SK-N-SH (cell line): Measurements from ENCODE around the gene LCOR. TPM values are rescaled to one million over a fixed set of nuclear protein-coding genes. Genes with fewer than 3 reads are reported as not detected.

Experiments
- CTCF ChIA-PET: fragments of 300-600, 350-600 bp; formaldehyde crosslinking; extraction: SDS; loops from one replicate; lab custom pipeline; 2021; lab: Yijun Ruan, JAX
- POLR2A ChIA-PET: fragments of 350-600 bp; sonication (Branson Sonifier 250); formaldehyde crosslinking; extraction: SDS; loops from one replicate; lab custom pipeline; 2020; ENCODE audit warnings: antibody characterized with exemption, inconsistent platforms; lab: Yijun Ruan, JAX
- DNase-seq: peaks from one replicate; pipeline ENCODE4 v3.0.0; 2012
- H2AFZ ChIP-seq: fragments of 200-600 bp; sonication (generic); 2 replicates; pipeline ENCODE4 v1.8.1; 2016; ENCODE audit warnings: antibody characterized with exemption, mild to moderate bottlenecking, low read depth
- H3F3A ChIP-seq: fragments of 200-600 bp; sonication (generic); replicated peaks from 2 replicates; pipeline ENCODE3; 2016; ENCODE audit warnings: antibody characterized with exemption, mild to moderate bottlenecking; ENCODE audit not compliant: insufficient read depth
- H3K27ac ChIP-seq, 2 experiments: fragments of 200-500 bp in 1 of 2; fragments of 200-600 bp in 1 of 2; sonication (Bioruptor generic) in 1 of 2; sonication (generic), shearing (Covaris generic) in 1 of 2; 2 replicates each; pipeline versions ENCODE4 v1.5.1 to v1.6.1; 2014 to 2016; ENCODE audit warnings: low read depth in 2 of 2, inconsistent platforms in 1 of 2, low read length in 1 of 2, mild to moderate bottlenecking in 1 of 2, mixed read lengths in 1 of 2
- H3K27me3 ChIP-seq: fragments of 200-600 bp; sonication (generic), shearing (Covaris generic); 2 replicates; pipeline ENCODE4 v1.6.1; 2016; ENCODE audit warnings: mixed run types; ENCODE audit not compliant: insufficient read depth
- H3K36me3 ChIP-seq, 2 experiments: fragments of 200-500 bp in 1 of 2; fragments of 200-600 bp in 1 of 2; sonication (Bioruptor generic) in 1 of 2; sonication (generic) in 1 of 2; replicated peaks in 1 of 2; 2 replicates each; pipeline versions ENCODE3 to v1.5.1; 2014 to 2016; ENCODE audit warnings: low read length in 1 of 2, mild to moderate bottlenecking in 1 of 2; ENCODE audit not compliant: insufficient read depth in 2 of 2, control insufficient read depth in 1 of 2
- H3K4me1 ChIP-seq, 2 experiments: fragments of 200-500 bp in 1 of 2; fragments of 200-600 bp in 1 of 2; sonication (Bioruptor generic) in 1 of 2; sonication (generic), shearing (Covaris generic) in 1 of 2; 2 replicates each; pipeline versions ENCODE4 v1.5.1 to v1.6.1; 2014 to 2016; ENCODE audit warnings: low read depth in 1 of 2, low read length in 1 of 2, mixed run types in 1 of 2; ENCODE audit not compliant: insufficient read depth in 2 of 2, control insufficient read depth in 1 of 2
- H3K4me2 ChIP-seq: fragments of 200-600 bp; sonication (generic), shearing (Covaris generic); 2 replicates; pipeline ENCODE4 v1.6.1; 2017; ENCODE audit warnings: mixed run types
- H3K4me3 ChIP-seq, 2 experiments: fragments of 200-500 bp in 1 of 2; fragments of 200-600 bp in 1 of 2; sonication (Bioruptor generic) in 1 of 2; sonication (generic), shearing (Covaris generic) in 1 of 2; 2 replicates each; pipeline versions ENCODE4 v1.5.1 to v1.8.1; 2014 to 2016; ENCODE audit warnings: low read depth in 2 of 2, inconsistent platforms in 1 of 2, low read length in 1 of 2, mild to moderate bottlenecking in 1 of 2, mixed read lengths in 1 of 2, moderate library complexity in 1 of 2
- H3K79me2 ChIP-seq: fragments of 200-600 bp; sonication (generic); 2 replicates; pipeline ENCODE4 v1.8.1; 2017; ENCODE audit warnings: mild to moderate bottlenecking; ENCODE audit not compliant: insufficient read depth
- H3K9ac ChIP-seq: fragments of 200-600 bp; sonication (generic); 2 replicates; pipeline ENCODE4 v1.6.1; 2017; ENCODE audit warnings: mixed run types
- H3K9me2 ChIP-seq: fragments of 200-600 bp; sonication (generic); 2 replicates; pipeline ENCODE4 v1.6.1; 2017; ENCODE audit warnings: mixed run types
- H3K9me3 ChIP-seq: fragments of 200-600 bp; sonication (generic); 2 replicates; pipeline ENCODE4 v1.6.1; 2017; ENCODE audit warnings: mixed run types, mild to moderate bottlenecking, moderate library complexity
- H4K20me1 ChIP-seq: fragments of 200-600 bp; sonication (generic); 2 replicates; pipeline ENCODE4 v1.6.1; 2017; ENCODE audit warnings: mild to moderate bottlenecking, mixed run types; ENCODE audit not compliant: insufficient read depth
- CHD2 ChIP-seq: fragments of 150-350 bp; IDR thresholded peaks from 2 replicates; pipeline ENCODE4 v1.6.1; 2018; ENCODE audit warnings: low read length; ENCODE audit not compliant: partially characterized antibody
- CTCF ChIP-seq: fragments of 200-600 bp; sonication (generic); IDR thresholded peaks from 2 replicates; pipeline ENCODE4 v1.6.1; 2017; ENCODE audit warnings: antibody characterized with exemption, mild to moderate bottlenecking, moderate library complexity
- ELF1 ChIP-seq: IDR thresholded peaks from 2 replicates; pipeline ENCODE4 v1.4.0; 2012
- EZH2phosphoT487 ChIP-seq: fragments of 200-600 bp; sonication (generic); IDR thresholded peaks from 2 replicates; pipeline ENCODE4 v1.6.1; 2017; ENCODE audit warnings: low read depth, mixed run types, mild to moderate bottlenecking, antibody characterized with exemption, moderate library complexity, borderline replicate concordance
- FOSL2 ChIP-seq: IDR thresholded peaks from 2 replicates; pipeline ENCODE4 v1.4.0; 2012; ENCODE audit warnings: low read depth, mild to moderate bottlenecking, moderate library complexity, borderline replicate concordance
- FOXJ3 ChIP-seq: sonication (generic); formaldehyde crosslinking; IDR thresholded peaks from 2 replicates; pipeline ENCODE4 v1.5.1; 2020; ENCODE audit warnings: mild to moderate bottlenecking, missing genetic modification reagents
- IRF3 ChIP-seq: fragments of 150-350 bp; IDR thresholded peaks from 2 replicates; pipeline ENCODE4 v1.6.1; 2016; ENCODE audit warnings: mild to moderate bottlenecking, low read depth, low read length
- MAX ChIP-seq: IDR thresholded peaks from 2 replicates; pipeline ENCODE4 v1.4.0; 2012; ENCODE audit warnings: low read depth
- NFIC ChIP-seq: IDR thresholded peaks from 2 replicates; pipeline ENCODE4 v1.4.0; 2012; ENCODE audit warnings: borderline replicate concordance
- NRF1 ChIP-seq: IDR thresholded peaks from 2 replicates; pipeline ENCODE4 v1.6.1; 2012; ENCODE audit warnings: low read depth, mild to moderate bottlenecking, low read length
- PBX3 ChIP-seq: IDR thresholded peaks from 2 replicates; pipeline ENCODE4; 2012
- RAD21 ChIP-seq: IDR thresholded peaks from 2 replicates; pipeline ENCODE4 v1.6.1; 2012; ENCODE audit warnings: mild to moderate bottlenecking, low read length
- RCOR1 ChIP-seq: fragments of 150-350 bp; IDR thresholded peaks from 2 replicates; pipeline ENCODE4 v1.6.1; 2017; ENCODE audit warnings: antibody characterized with exemption, low read length
- RFX5 ChIP-seq: IDR thresholded peaks from 2 replicates; pipeline ENCODE4 v1.6.1; 2012; ENCODE audit warnings: mild to moderate bottlenecking, improper control_type of control experiment, low read length
- RXRA ChIP-seq: IDR thresholded peaks from 2 replicates; pipeline ENCODE4 v1.4.0; 2012; ENCODE audit warnings: low read depth, mild to moderate bottlenecking, borderline replicate concordance
- SIN3A ChIP-seq: IDR thresholded peaks from 2 replicates; pipeline ENCODE4 v1.6.1; 2012; ENCODE audit warnings: low read depth, mild to moderate bottlenecking, low read length, moderate library complexity, borderline replicate concordance
- SMC3 ChIP-seq: IDR thresholded peaks from 2 replicates; pipeline ENCODE4 v1.6.1; 2012; ENCODE audit warnings: low read depth, low read length, improper control_type of control experiment
- TAF1 ChIP-seq: IDR thresholded peaks from 2 replicates; pipeline ENCODE4 v1.6.1; 2012; ENCODE audit warnings: low read depth, mild to moderate bottlenecking, low read length, moderate library complexity, borderline replicate concordance
- TCF12 ChIP-seq: IDR thresholded peaks from 2 replicates; pipeline ENCODE4 v1.4.0; 2012
- USF1 ChIP-seq: IDR thresholded peaks from 2 replicates; pipeline ENCODE4 v1.4.0; 2012; ENCODE audit warnings: low read depth, borderline replicate concordance
- WGBS: methylation state at CpG from one replicate; pipeline ENCODE4 v1.1.6; 2017; ENCODE audit warnings: low lambda C conversion rate; 5-methylcytosine and 5-hydroxymethylcytosine counted together
- polyA plus RNA-seq, 3 experiments: library from polyadenylated mRNA; depleted of rRNA; stranded (reverse); fragments of >200 nt; gene quantifications; 2 replicates each; pipeline ENCODE4 v1.2.3, GENCODE V29; 2012

LCOR gene
- polyA plus RNA-seq, 1 of the 3 experiments (the other 2 are of a cell fraction), result 1.9 TPM

GRCh38 chr10:96789571-96790108 lies 42.5 kb upstream of the LCOR start:
- CTCF ChIA-PET, result interaction anchor here (0.7 kb wide), 1 partner anchor 237 kb away, joined by 3 read pairs; no protein-coding TSS in a partner anchor
- TF ChIP-seq NFIC (no peak), MAX (no peak), RAD21 (no peak), FOSL2 (no peak), TCF12 (no peak), FOXJ3 (no peak), NRF1 (no peak), USF1 (no peak), EZH2phosphoT487 (no peak), RCOR1 (no peak), CTCF (no peak), CHD2 (no peak), RXRA (no peak), TAF1 (no peak), RFX5 (no peak), IRF3 (no peak), SMC3 (no peak), SIN3A (no peak), ELF1 (no peak), PBX3 (no peak)
- TF ChIP-seq, all 33 proteins: peak for 0
- no peak overlapping the region for H2AFZ ChIP-seq
- no peaks in the 10 kb centered on the region for H3K9me2 ChIP-seq
- H3K4me3 ChIP-seq, result no peak overlapping the region
- peaks cover 5% of the 10 kb centered on the region; the same call in 1 of the 2 replicates for H3K27me3 ChIP-seq
- H3K9me3 ChIP-seq, result 0 out of 2 replicates have a peak, but pooled peaks cover 4% of the 10 kb centered on the region
- H3K4me2 ChIP-seq, result no peak overlapping the region
- H3K36me3 ChIP-seq, result no peaks in the 10 kb centered on the region
- no peaks in the 10 kb centered on the region for H3F3A ChIP-seq
- POLR2A ChIA-PET, result no interaction called here
- H3K9ac ChIP-seq, result no peak overlapping the region
- 46% methylated on average over 4 of the region's 4 CpGs for WGBS
- DNase-seq, result no peak
- H3K4me1 ChIP-seq, result no peaks in the 10 kb centered on the region
- no peak overlapping the region for H3K27ac ChIP-seq
- H4K20me1 ChIP-seq, result no peaks in the 10 kb centered on the region
- H3K79me2 ChIP-seq, result no peaks in the 10 kb centered on the region
